Fibroblast of lung (primary cell): ENCODE results near the gene OR10T2. TPM values are rescaled to one million over a fixed set of nuclear protein-coding genes. Genes with fewer than 3 reads are reported as not detected.

Source experiments
- DNase-seq, 2 donors: peaks; one replicate each; pipeline versions ENCODE4 v3.0.0 to v3.0.0-alpha.2; 2010; ENCODE audit warnings: low read depth in 2 of 2
- H2AFZ ChIP-seq: 2 replicates; pipeline ENCODE4 v1.5.1; 2012; ENCODE audit warnings: low read length, control low read depth, inconsistent platforms
- H3K27ac ChIP-seq: 2 replicates; pipeline ENCODE4 v1.5.1; 2011; ENCODE audit warnings: low read length, control low read depth; ENCODE audit not compliant: insufficient read depth
- H3K27me3 ChIP-seq: 2 replicates; pipeline ENCODE4 v1.5.1; 2011; ENCODE audit warnings: mild to moderate bottlenecking, low read length; ENCODE audit not compliant: control insufficient read depth, insufficient read depth
- H3K36me3 ChIP-seq: 2 replicates; pipeline ENCODE4 v1.5.1; 2011; ENCODE audit warnings: low read length; ENCODE audit not compliant: control insufficient read depth, insufficient read depth
- H3K4me1 ChIP-seq: 2 replicates; pipeline ENCODE4 v1.5.1; 2011; ENCODE audit warnings: low read length; ENCODE audit not compliant: control insufficient read depth, insufficient read depth; ENCODE audit errors: extremely low read depth
- H3K4me2 ChIP-seq: 2 replicates; pipeline ENCODE4 v1.5.1; 2011; ENCODE audit warnings: low read length, control low read depth; ENCODE audit not compliant: insufficient read depth; ENCODE audit errors: extremely low read depth
- H3K4me3 ChIP-seq, 4 experiments: fragments of 200-600 bp in 1 of 4; sonication (generic) in 1 of 4; replicated peaks in 1 of 4; 2 replicates each; pipeline ENCODE4 v1.5.1; 2011 to 2016; ENCODE audit warnings: low read length in 4 of 4, low read depth in 3 of 4, mild to moderate bottlenecking in 3 of 4, control low read depth in 2 of 4, inconsistent platforms in 1 of 4, mixed read lengths in 1 of 4; ENCODE audit not compliant: insufficient read depth in 1 of 4; ENCODE audit errors: control extremely low read depth in 1 of 4
- H3K79me2 ChIP-seq: 2 replicates; pipeline ENCODE4 v1.5.1; 2012; ENCODE audit warnings: mild to moderate bottlenecking, low read length, inconsistent platforms; ENCODE audit not compliant: control insufficient read depth, insufficient read depth
- H3K9ac ChIP-seq: 2 replicates; pipeline ENCODE4 v1.5.1; 2011; ENCODE audit warnings: mild to moderate bottlenecking, low read length, control low read depth; ENCODE audit not compliant: insufficient read depth
- H3K9me3 ChIP-seq: 2 replicates; pipeline ENCODE4 v1.5.1; 2012; ENCODE audit warnings: low read depth, low read length; ENCODE audit not compliant: control insufficient read depth, insufficient read depth
- H4K20me1 ChIP-seq: 2 replicates; pipeline ENCODE4 v1.5.1; 2011; ENCODE audit warnings: low read length; ENCODE audit not compliant: control insufficient read depth, insufficient read depth; ENCODE audit errors: extremely low read depth
- EZH2 ChIP-seq: IDR thresholded peaks from 2 replicates; pipeline ENCODE4 v1.5.1; 2012; ENCODE audit warnings: low read length, control low read depth, mild to moderate bottlenecking; ENCODE audit errors: missing control alignments
- polyA plus RNA-seq, 2 donors: library from polyadenylated mRNA; depleted of rRNA in 1 of 2; stranded (reverse) in 1 of 2; unstranded in 1 of 2; fragments of >200 nt; gene quantifications; 2 replicates each; pipeline ENCODE4 v1.2.1, GENCODE V29; 2011 to 2012; ENCODE audit warnings: missing spikeins in 1 of 2
- total RNA-seq: library from RNA; depleted of rRNA; stranded (reverse); fragments of >200 nt; gene quantifications from 2 replicates; pipeline ENCODE4 v1.2.1, GENCODE V29; 2014
- TF ChIP-seq, protein P1 (sequence below), 2 donors: IDR thresholded peaks in 1 of 2; conservative IDR thresholded peaks in 1 of 2; 1 replicate in 1 of 2; 2 replicates in 1 of 2; pipeline ENCODE4 v1.5.1; 2011 to 2012; ENCODE audit warnings: low read length in 2 of 2, control low read depth in 1 of 2, inconsistent platforms in 1 of 2, low read depth in 1 of 2, mild to moderate bottlenecking in 1 of 2

Gene OR10T2
- total and polyA plus RNA-seq, 2 donors (not counting 1 experiment from before 2014, with no cell fraction given): not detected

DNA sequence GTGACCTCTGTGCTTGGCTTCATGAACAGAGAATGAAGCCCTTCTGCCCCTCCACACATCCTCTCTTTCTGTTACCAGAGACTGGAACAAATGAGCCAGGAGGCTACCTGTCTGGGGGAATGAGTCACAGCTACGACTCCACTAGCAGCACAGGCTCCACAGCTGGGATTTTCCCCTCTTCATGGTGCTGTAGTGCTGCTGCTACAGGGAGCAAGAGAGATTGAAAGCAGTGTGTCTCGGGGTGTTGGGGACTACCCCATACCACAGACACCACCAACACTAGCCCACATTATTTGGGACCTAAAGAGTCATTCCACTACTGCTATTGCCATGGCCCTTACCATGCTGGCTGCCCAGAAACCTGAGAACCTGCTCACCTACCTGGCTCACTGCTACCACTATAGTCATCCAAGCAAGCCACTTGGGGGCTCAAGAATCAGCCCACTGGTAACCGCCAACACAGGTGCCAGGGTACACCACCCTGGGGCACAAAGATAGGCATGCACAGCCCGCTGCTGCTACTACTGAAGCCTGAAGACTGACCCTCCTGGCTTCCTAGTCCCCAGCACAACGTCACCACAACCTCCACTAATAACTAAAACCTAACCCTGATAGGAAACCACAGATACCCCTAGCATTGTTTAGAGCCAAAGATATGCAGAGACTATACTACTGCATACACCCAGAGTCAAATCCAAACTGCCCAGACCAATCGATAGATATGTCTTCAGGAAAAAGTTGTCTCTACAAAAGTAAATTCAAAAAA is 27.9 kb downstream of the OR10T2 start:
- no peak overlapping the region for H2AFZ ChIP-seq

DNA sequence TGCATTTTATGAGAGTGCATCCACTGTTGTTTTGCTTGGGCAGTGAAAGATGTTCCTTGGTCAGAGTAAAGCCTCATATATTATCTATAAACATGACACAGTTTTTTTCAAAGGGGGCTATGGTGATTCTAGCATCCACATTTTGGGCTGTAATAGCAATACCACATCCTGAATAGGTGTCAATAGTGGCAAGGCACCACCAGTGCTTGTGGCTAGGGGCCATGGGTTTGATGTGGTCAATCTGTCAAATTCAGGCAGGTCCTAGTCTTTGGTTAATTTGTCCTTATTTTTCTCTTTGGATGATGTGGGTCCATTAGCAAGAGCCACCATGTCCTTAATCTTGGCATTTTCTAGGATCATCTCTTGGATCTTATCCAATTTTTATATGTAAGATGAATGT is 32.5 kb downstream of the OR10T2 start:
- no peak overlapping the region for H3K27ac ChIP-seq
- no peaks in the 10 kb centered on the region for H3K4me1 ChIP-seq
- H3K9ac ChIP-seq: no peak overlapping the region
- H3K36me3 ChIP-seq: no peaks in the 10 kb centered on the region
- H4K20me1 ChIP-seq: no peaks in the 10 kb centered on the region
- DNase-seq: no peak
- H3K4me3 ChIP-seq: no peak overlapping the region
- H3K79me2 ChIP-seq: no peaks in the 10 kb centered on the region
- TF ChIP-seq, protein P1, sequence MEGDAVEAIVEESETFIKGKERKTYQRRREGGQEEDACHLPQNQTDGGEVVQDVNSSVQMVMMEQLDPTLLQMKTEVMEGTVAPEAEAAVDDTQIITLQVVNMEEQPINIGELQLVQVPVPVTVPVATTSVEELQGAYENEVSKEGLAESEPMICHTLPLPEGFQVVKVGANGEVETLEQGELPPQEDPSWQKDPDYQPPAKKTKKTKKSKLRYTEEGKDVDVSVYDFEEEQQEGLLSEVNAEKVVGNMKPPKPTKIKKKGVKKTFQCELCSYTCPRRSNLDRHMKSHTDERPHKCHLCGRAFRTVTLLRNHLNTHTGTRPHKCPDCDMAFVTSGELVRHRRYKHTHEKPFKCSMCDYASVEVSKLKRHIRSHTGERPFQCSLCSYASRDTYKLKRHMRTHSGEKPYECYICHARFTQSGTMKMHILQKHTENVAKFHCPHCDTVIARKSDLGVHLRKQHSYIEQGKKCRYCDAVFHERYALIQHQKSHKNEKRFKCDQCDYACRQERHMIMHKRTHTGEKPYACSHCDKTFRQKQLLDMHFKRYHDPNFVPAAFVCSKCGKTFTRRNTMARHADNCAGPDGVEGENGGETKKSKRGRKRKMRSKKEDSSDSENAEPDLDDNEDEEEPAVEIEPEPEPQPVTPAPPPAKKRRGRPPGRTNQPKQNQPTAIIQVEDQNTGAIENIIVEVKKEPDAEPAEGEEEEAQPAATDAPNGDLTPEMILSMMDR (conservative IDR thresholded peaks at IDR 0.05 in 1 of 2, IDR thresholded peaks at IDR 0.05 in 1 of 2; ENCODE audit: low read depth in 1 of 2, low read length in 2 of 2): no peak
- TF ChIP-seq EZH2: no peak
- H3K9me3 ChIP-seq: no peaks in the 10 kb centered on the region
- H3K4me2 ChIP-seq: no peak overlapping the region
- H3K27me3 ChIP-seq: no peaks in the 10 kb centered on the region
- no peak overlapping the region for H2AFZ ChIP-seq

More for the DNA sequence above, 27.9 kb downstream of the OR10T2 start:
- Histone ChIP-seq H3K79me2 (no peaks in the 10 kb centered on the region), H3K9ac (no peak overlapping the region), H3K27me3 (no peaks in the 10 kb centered on the region), H3K4me1 (no peaks in the 10 kb centered on the region), H3K27ac (no peak overlapping the region), H3K4me3 (no peak overlapping the region), H3K4me2 (no peak overlapping the region), H3K9me3 (no peaks in the 10 kb centered on the region), H4K20me1 (no peaks in the 10 kb centered on the region), H3K36me3 (no peaks in the 10 kb centered on the region)
- TF ChIP-seq EZH2: no peak
- TF ChIP-seq, protein P1 (conservative IDR thresholded peaks at IDR 0.05 in 1 of 2, IDR thresholded peaks at IDR 0.05 in 1 of 2; ENCODE audit: low read depth in 1 of 2, low read length in 2 of 2): no peak
- DNase-seq: no peak

DNA sequence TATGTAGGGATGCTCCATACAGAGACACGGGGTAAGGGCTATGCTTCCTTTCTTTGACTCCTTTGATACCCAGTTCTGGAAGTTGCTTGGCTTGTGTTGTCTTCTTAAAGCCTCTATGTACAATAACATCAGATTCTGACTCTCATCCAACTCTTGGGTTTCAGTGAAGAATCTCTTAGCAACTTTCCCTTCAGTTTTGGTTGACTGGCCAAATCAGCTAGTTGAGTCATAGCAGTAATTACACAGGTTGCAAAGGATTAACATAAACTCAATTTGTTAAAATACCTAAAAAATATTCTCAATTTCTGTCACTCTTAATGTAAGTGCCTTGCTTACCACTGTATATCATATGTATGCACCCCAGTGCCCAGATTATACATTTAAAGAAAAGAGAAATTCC is 36.3 kb downstream of the OR10T2 start:
- Histone ChIP-seq H3K27ac (no peak overlapping the region), H3K4me3 (no peak overlapping the region), H3K4me2 (no peak overlapping the region), H3K9me3 (no peaks in the 10 kb centered on the region), H3K4me1 (no peaks in the 10 kb centered on the region), H3K27me3 (no peaks in the 10 kb centered on the region), H3K79me2 (no peaks in the 10 kb centered on the region), H2AFZ (no peak overlapping the region), H3K36me3 (no peaks in the 10 kb centered on the region), H4K20me1 (no peaks in the 10 kb centered on the region), H3K9ac (no peak overlapping the region)
- no peak for DNase-seq
- TF ChIP-seq, protein P1 (conservative IDR thresholded peaks at IDR 0.05 in 1 of 2, IDR thresholded peaks at IDR 0.05 in 1 of 2; ENCODE audit: low read depth in 1 of 2, low read length in 2 of 2): no peak
- no peak for TF ChIP-seq EZH2
